Measurements from ENCODE around the gene TPM1.

GRCh38 chr15:63047792-63048114 lies 5.2 kb downstream of the TPM1 start:
- TF ChIP-seq RAD21 (IDR thresholded peaks at IDR 0.05; ENCODE audit: low read length) (no peak), MXI1 (IDR thresholded peaks at IDR 0.05; ENCODE audit: low read depth, low read length) (no peak), CTCF (IDR thresholded peaks at IDR 0.05) (no peak), GABPA (IDR thresholded peaks at IDR 0.05; ENCODE audit: low read depth) (no peak), JUND (IDR thresholded peaks at IDR 0.05) (no peak), EZH2phosphoT487 (IDR thresholded peaks at IDR 0.05; ENCODE audit: borderline replicate concordance, low read depth) (no peak), USF2 (IDR thresholded peaks at IDR 0.05; ENCODE audit: borderline replicate concordance, low read depth, low read length) (no peak)
